Measurements from ENCODE around the gene DGKQ. TPM values are rescaled to one million over a fixed set of nuclear protein-coding genes. Genes with fewer than 3 reads are reported as not detected.

Gene DGKQ
- total and polyA plus RNA-seq, 9 of the 15 experiments (the other 6 are each of a cell fraction or from before 2014, with no cell fraction given), result 0.17 to 22.0 (median 5.6) TPM

- CTCF ChIA-PET (ENCODE audit: low intra/inter-chr PET ratio), result no interaction called here
- WGBS (ENCODE audit: insufficient coverage, low coverage, missing lambda C conversion rate), result 10% methylated on average over 34 of the region's 37 CpGs
- TF ChIP-seq BHLHE40 (IDR thresholded peaks at IDR 0.05; ENCODE audit: low read length) (peak; percentile 16; the same call in 1 of the 2 replicates), VEZF1 (CRISPR knock-in tag; IDR thresholded peaks at IDR 0.05) (peak; percentile 62), TSC22D4 (tag; IDR thresholded peaks at IDR 0.05) (no peak), TBP (optimal IDR thresholded peaks at IDR 0.05; ENCODE audit: low read depth, low read length) (peak; percentile 45), YY1 (IDR thresholded peaks at IDR 0.05; ENCODE audit: borderline replicate concordance in 1 of 3, control insufficient read depth in 1 of 3, extremely low read depth in 1 of 3, insufficient read depth in 3 of 3, insufficient read length in 1 of 3, insufficient replicate concordance in 2 of 3, low read depth in 1 of 3, low read length in 2 of 3) (peak in 1 of 3 experiments; percentile 78), CUX1 (CRISPR knock-in tag; IDR thresholded peaks at IDR 0.05) (peak; percentile 73; the same call in 1 of the 2 replicates), ARID1B (IDR thresholded peaks at IDR 0.05) (peak; percentile 36), ZNF584 (CRISPR knock-in tag; IDR thresholded peaks at IDR 0.05; ENCODE audit: low read depth) (no peak), ZBTB9 (CRISPR knock-in tag; IDR thresholded peaks at IDR 0.05) (peak; percentile 76; the same call in 1 of the 2 replicates), GABPB2 (CRISPR knock-in tag; conservative IDR thresholded peaks at IDR 0.05) (no peak), MAFG (tag; conservative IDR thresholded peaks at IDR 0.05) (peak; percentile 95)
Observed at GRCh38 chr4:993111-994029, 20.0 kb upstream of the DGKQ start, which contains the start of gene SLC26A1. TSS of gene SLC26A1 (minus strand) at chr4:993404. CDS start at chr4:991703, 1,701 bp downstream.

More at GRCh38 chr4:993111-994029, 20.0 kb upstream of the DGKQ start, which contains the start of gene SLC26A1:
- H2AFZ ChIP-seq (ENCODE audit: low read depth, low read length), result peak within 1 kb of the TSS; percentile 84
- H3K9me1 ChIP-seq (ENCODE audit: control insufficient read depth, insufficient read depth, low read length), result no peaks in the 10 kb centered on the region
- peak within 1 kb of the TSS; percentile 24 for H3K4me3 ChIP-seq
- BruUV-seq (replicated peaks), result TSS peak; percentile 58
- H3K9ac ChIP-seq (ENCODE audit: insufficient read depth in 1 of 2, low read depth in 2 of 2, low read length in 2 of 2), result peak within 1 kb of the TSS; percentile 75 to 96
- H3K4me1 ChIP-seq (replicated peaks in 1 of 2; ENCODE audit: control insufficient read depth in 2 of 2, insufficient read depth in 2 of 2, low read length in 2 of 2), result peaks cover 41 to 95% of the 10 kb centered on the region in 2 experiments
- FAIRE-seq, result peak; percentile 85
- H3K9me3 ChIP-seq (replicated peaks; ENCODE audit: control insufficient read depth, insufficient read depth, low read depth, low read length), result no peaks in the 10 kb centered on the region
- POLR2A ChIA-PET, result interaction anchor here (0.6 to 1.7 kb wide), 7 partner anchors 8 to 525 kb away, joined by 3 to 6 read pairs (median 4); no protein-coding TSS in a partner anchor
- no peaks in the 10 kb centered on the region for H3K27me3 ChIP-seq (ENCODE audit: control insufficient read depth in 2 of 2, insufficient read depth in 2 of 2, low read length in 2 of 2)
- ATAC-seq, result peak; percentile 57
- H3K27ac ChIP-seq (ENCODE audit: extremely low read depth, low read depth, low read length), result peak within 1 kb of the TSS; percentile 82
- intact Hi-C loops (cut with micrococcal nuclease), result loop anchor here (10.0 kb wide), 1 partner anchor 51 kb away; no protein-coding TSS in a partner anchor
- DNase-seq (ENCODE audit: extremely low read depth in 1 of 4, low spot score in 3 of 4), result peak; percentile 49 to 84 (median 61)
- in situ Hi-C loops (cut with MboI), result no loop called here
- peak within 1 kb of the TSS; percentile 82 for H3K4me2 ChIP-seq (ENCODE audit: insufficient read depth, low read length)
- peaks cover 23% of the 10 kb centered on the region; the same call in 2 of the 3 replicates for H3K79me2 ChIP-seq (ENCODE audit: control insufficient read depth, insufficient read depth, low read length)
- peaks cover 22% of the 10 kb centered on the region; the same call in 1 of the 3 replicates for H3K36me3 ChIP-seq (ENCODE audit: control insufficient read depth, insufficient read depth, low read length)
- H4K20me1 ChIP-seq (replicated peaks; ENCODE audit: control insufficient read depth, insufficient read depth, low read length), result no peaks in the 10 kb centered on the region
